WTC11 (cell line): ENCODE measurements around the gene TMPRSS2. TPM values are rescaled to one million over a fixed set of nuclear protein-coding genes. Genes with fewer than 3 reads are reported as not detected.
A peak's percentile ranks its signal among the peaks of the same experiment; 100 is the strongest.

Experiments
- ATAC-seq: fragments of 200-7000 bp; cut with Tn5 transposase; 2 replicates; pipeline ENCODE4 v1.10.0; 2021; ENCODE audit warnings: mild to moderate bottlenecking, moderate library complexity
- CTCF ChIA-PET: fragments of 300-600 bp; sonication (Branson Sonifier 250); formaldehyde crosslinking; loops from one replicate; lab custom pipeline; 2021; ENCODE audit warnings: antibody characterized with exemption; lab: Charles Lee
- POLR2A ChIA-PET: fragments of 350-600 bp; sonication (Branson Sonifier 250); formaldehyde crosslinking; loops from one replicate; lab custom pipeline; 2021; ENCODE audit warnings: antibody characterized with exemption; lab: Charles Lee
- DNase-seq: peaks from one replicate; pipeline ENCODE4 v3.0.0; 2021; ENCODE audit warnings: low spot score
- H3K27ac Mint-ChIP-seq: 2 replicates; pipeline ENCODE4 v1.8.0; 2021; ENCODE audit warnings: mixed read lengths
- H3K27me3 Mint-ChIP-seq: 2 replicates; pipeline ENCODE4 v1.8.0; 2021; ENCODE audit warnings: low read depth, mild to moderate bottlenecking, moderate library complexity, mixed read lengths
- H3K36me3 Mint-ChIP-seq: 2 replicates; pipeline ENCODE4 v1.8.0; 2021; ENCODE audit warnings: mixed read lengths
- H3K4me1 Mint-ChIP-seq: 2 replicates; pipeline ENCODE4 v1.8.0; 2022; ENCODE audit warnings: mixed read lengths
- H3K4me3 Mint-ChIP-seq: 2 replicates; pipeline ENCODE4 v1.8.0; 2021; ENCODE audit warnings: mild to moderate bottlenecking, moderate library complexity, mixed read lengths
- H3K9me3 Mint-ChIP-seq: 2 replicates; pipeline ENCODE4 v1.8.0; 2021; ENCODE audit warnings: mixed read lengths
- ETV6 ChIP-seq: sonication (generic); formaldehyde crosslinking; IDR thresholded peaks from 2 replicates; pipeline ENCODE4 v1.8.1; 2022; ENCODE audit warnings: mild to moderate bottlenecking, missing genetic modification reagents
- GABPB1 ChIP-seq: sonication (generic); formaldehyde crosslinking; IDR thresholded peaks from 2 replicates; pipeline ENCODE4 v1.8.1; 2023; ENCODE audit warnings: mild to moderate bottlenecking, missing genetic modification reagents
- JAZF1 ChIP-seq: fragments of 250-450 bp; sonication (Bioruptor Pico); IDR thresholded peaks from 2 replicates; pipeline ENCODE4 v1.9.0; 2021; ENCODE audit warnings: moderate library complexity, mild to moderate bottlenecking, inconsistent platforms
- MYBL2 ChIP-seq: sonication (generic); formaldehyde crosslinking; IDR thresholded peaks from 2 replicates; pipeline ENCODE4 v1.8.1; 2023; ENCODE audit warnings: mild to moderate bottlenecking, moderate library complexity, missing genetic modification reagents
- PRRX2 ChIP-seq: fragments of 250-450 bp; sonication (Bioruptor Pico); IDR thresholded peaks from 2 replicates; pipeline ENCODE4 v1.8.0; 2021; ENCODE audit warnings: mild to moderate bottlenecking
- RELA ChIP-seq: sonication (generic); formaldehyde crosslinking; IDR thresholded peaks from 2 replicates; pipeline ENCODE4 v1.8.1; 2022; ENCODE audit warnings: missing genetic modification reagents, mild to moderate bottlenecking, borderline replicate concordance
- SMAD3 ChIP-seq: sonication (generic); formaldehyde crosslinking; IDR thresholded peaks from 2 replicates; pipeline ENCODE4 v1.8.0; 2022; ENCODE audit warnings: missing genetic modification reagents, mild to moderate bottlenecking, borderline replicate concordance
- SP1 ChIP-seq: sonication (generic); formaldehyde crosslinking; conservative IDR thresholded peaks from 2 replicates; pipeline ENCODE4 v1.8.1; 2022; ENCODE audit warnings: missing genetic modification reagents
- ZBTB21 ChIP-seq: sonication (generic); formaldehyde crosslinking; IDR thresholded peaks from 2 replicates; pipeline ENCODE4 v1.8.1; 2023; ENCODE audit warnings: mild to moderate bottlenecking, missing genetic modification reagents, borderline replicate concordance
- ZNF423 ChIP-seq: fragments of 250-450 bp; sonication (Bioruptor Pico); IDR thresholded peaks from 2 replicates; pipeline ENCODE4 v2.1.2; 2022; ENCODE audit warnings: mild to moderate bottlenecking, moderate library complexity
- ZNF671 ChIP-seq: fragments of 250-450 bp; sonication (Bioruptor Pico); IDR thresholded peaks from 2 replicates; pipeline ENCODE4 v1.8.0; 2021; ENCODE audit warnings: mild to moderate bottlenecking
- total RNA-seq: library from RNA; stranded (reverse); gene quantifications from 3 replicates; pipeline ENCODE4 v1.2.3, GENCODE V29; 2021
- TF ChIP-seq, protein P1 (sequence below): sonication (generic); formaldehyde crosslinking; IDR thresholded peaks from 2 replicates; pipeline ENCODE4 v1.8.0; 2022; ENCODE audit warnings: mild to moderate bottlenecking, missing genetic modification reagents
- TF ChIP-seq, protein P2 (sequence below): sonication (generic); formaldehyde crosslinking; IDR thresholded peaks from 2 replicates; pipeline ENCODE4 v1.8.1; 2023; ENCODE audit warnings: mild to moderate bottlenecking, missing genetic modification reagents
- TF ChIP-seq, protein P3 (sequence below): sonication (generic); formaldehyde crosslinking; IDR thresholded peaks from 2 replicates; pipeline ENCODE4 v1.8.1; 2022; ENCODE audit warnings: mild to moderate bottlenecking, moderate library complexity, missing genetic modification reagents
- TF ChIP-seq, protein P4 (sequence below): sonication (generic); formaldehyde crosslinking; IDR thresholded peaks from 2 replicates; pipeline ENCODE4 v1.8.1; 2023; ENCODE audit warnings: mild to moderate bottlenecking, missing genetic modification reagents, moderate library complexity
- TF ChIP-seq, protein P5 (sequence below): sonication (generic); formaldehyde crosslinking; IDR thresholded peaks from 2 replicates; pipeline ENCODE4 v1.8.1; 2022; ENCODE audit warnings: mild to moderate bottlenecking, missing genetic modification reagents, moderate library complexity, borderline replicate concordance
- TF ChIP-seq, protein P6 (sequence below): fragments of 250-450 bp; sonication (Bioruptor Pico); IDR thresholded peaks from 2 replicates; pipeline ENCODE4 v1.9.0; 2021; ENCODE audit warnings: moderate library complexity, mild to moderate bottlenecking, inconsistent platforms, borderline replicate concordance
- TF ChIP-seq, protein P7 (sequence below): fragments of 250-450 bp; sonication (Bioruptor Pico); conservative IDR thresholded peaks from 2 replicates; pipeline ENCODE4 v1.9.0; 2021; ENCODE audit warnings: mild to moderate bottlenecking
- TF ChIP-seq, protein P8 (sequence below): sonication (generic); formaldehyde crosslinking; IDR thresholded peaks from 2 replicates; pipeline ENCODE4 v1.8.0; 2022; ENCODE audit warnings: mild to moderate bottlenecking, missing genetic modification reagents

TMPRSS2 gene
- total RNA-seq, 1 experiment from 2014 or later, result 8.5 TPM

DNA sequence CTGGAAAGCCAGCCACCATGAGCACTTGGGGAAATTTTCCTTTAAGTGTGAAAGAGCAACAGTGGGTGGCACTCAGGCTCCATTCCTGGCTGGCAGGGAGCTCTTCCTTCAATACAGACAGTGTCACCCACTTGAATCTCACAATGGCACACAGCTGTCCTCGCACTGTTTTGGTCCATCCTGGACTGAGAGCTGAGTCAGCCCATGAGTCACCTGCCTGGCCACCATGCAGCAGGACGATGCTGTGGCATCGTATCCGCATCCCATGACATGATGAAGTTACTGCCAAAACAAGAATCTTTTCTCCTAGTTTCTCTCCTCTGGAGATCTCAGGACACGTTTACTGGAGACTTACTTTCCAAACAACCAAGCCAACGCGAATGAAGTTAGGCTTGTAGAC, 6.0 kb downstream of the TMPRSS2 start:
- ChIA-PET POLR2A (no interaction called here), CTCF (interaction anchor here (0.7 to 1.6 kb wide), 2 partner anchors 110 to 133 kb away, joined by 4 read pairs; no protein-coding TSS in a partner anchor)
- Mint-ChIP-seq H3K4me1 (peaks cover 19% of the 10 kb centered on the region), H3K9me3 (no peaks in the 10 kb centered on the region)
- DNase-seq (no peak), ATAC-seq (no peak)
- TF ChIP-seq JAZF1 (CRISPR knock-in tag) (no peak), RELA (CRISPR knock-in tag) (no peak), SP1 (CRISPR knock-in tag) (no peak)
- TF ChIP-seq, protein P1, sequence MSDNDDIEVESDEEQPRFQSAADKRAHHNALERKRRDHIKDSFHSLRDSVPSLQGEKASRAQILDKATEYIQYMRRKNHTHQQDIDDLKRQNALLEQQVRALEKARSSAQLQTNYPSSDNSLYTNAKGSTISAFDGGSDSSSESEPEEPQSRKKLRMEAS (CRISPR knock-in tag), result no peak
- TF ChIP-seq, protein P2, sequence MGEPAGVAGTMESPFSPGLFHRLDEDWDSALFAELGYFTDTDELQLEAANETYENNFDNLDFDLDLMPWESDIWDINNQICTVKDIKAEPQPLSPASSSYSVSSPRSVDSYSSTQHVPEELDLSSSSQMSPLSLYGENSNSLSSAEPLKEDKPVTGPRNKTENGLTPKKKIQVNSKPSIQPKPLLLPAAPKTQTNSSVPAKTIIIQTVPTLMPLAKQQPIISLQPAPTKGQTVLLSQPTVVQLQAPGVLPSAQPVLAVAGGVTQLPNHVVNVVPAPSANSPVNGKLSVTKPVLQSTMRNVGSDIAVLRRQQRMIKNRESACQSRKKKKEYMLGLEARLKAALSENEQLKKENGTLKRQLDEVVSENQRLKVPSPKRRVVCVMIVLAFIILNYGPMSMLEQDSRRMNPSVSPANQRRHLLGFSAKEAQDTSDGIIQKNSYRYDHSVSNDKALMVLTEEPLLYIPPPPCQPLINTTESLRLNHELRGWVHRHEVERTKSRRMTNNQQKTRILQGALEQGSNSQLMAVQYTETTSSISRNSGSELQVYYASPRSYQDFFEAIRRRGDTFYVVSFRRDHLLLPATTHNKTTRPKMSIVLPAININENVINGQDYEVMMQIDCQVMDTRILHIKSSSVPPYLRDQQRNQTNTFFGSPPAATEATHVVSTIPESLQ (CRISPR knock-in tag), result no peak
- TF ChIP-seq, all 79 proteins: peak for 0
- Mint-ChIP-seq H3K27ac (no peak overlapping the region), H3K36me3 (no peaks in the 10 kb centered on the region), H3K27me3 (peaks cover 20% of the 10 kb centered on the region), H3K4me3 (no peak overlapping the region)

DNA sequence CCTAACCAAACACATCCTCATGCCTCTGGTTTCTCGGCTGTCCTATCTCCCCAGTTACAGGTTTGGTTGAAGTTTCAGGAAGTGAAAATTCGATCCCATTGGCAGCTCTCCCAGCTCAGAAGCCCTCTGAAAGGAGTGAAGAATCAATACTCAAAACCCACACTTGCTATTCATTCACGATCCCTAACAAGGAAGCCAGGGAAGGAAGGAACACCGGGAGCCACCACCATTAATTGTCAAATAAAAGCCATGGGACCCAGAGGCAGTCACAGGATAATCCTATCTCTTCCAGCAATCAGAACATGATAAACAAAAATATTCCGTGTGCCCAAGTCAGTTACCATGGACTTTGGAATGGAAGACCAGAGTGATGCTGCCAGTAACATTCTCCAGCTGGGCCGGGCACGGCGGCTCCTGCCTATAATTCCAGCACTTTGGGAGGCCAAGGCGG, 7.0 kb downstream of the TMPRSS2 start:
- Mint-ChIP-seq H3K27ac (peak overlapping the region; percentile 26; the same call in 1 of the 2 replicates), H3K4me3 (no peak overlapping the region), H3K4me1 (peaks cover 16% of the 10 kb centered on the region), H3K36me3 (no peaks in the 10 kb centered on the region), H3K27me3 (peaks cover 11% of the 10 kb centered on the region), H3K9me3 (no peaks in the 10 kb centered on the region)
- ChIA-PET CTCF (interaction anchor here (1.3 to 1.6 kb wide), 2 partner anchors 111 to 218 kb away, joined by 3 to 4 read pairs; no protein-coding TSS in a partner anchor), POLR2A (no interaction called here)
- ATAC-seq (no peak), DNase-seq (no peak)
- TF ChIP-seq ETV6 (CRISPR knock-in tag), result no peak
- TF ChIP-seq, protein P3, sequence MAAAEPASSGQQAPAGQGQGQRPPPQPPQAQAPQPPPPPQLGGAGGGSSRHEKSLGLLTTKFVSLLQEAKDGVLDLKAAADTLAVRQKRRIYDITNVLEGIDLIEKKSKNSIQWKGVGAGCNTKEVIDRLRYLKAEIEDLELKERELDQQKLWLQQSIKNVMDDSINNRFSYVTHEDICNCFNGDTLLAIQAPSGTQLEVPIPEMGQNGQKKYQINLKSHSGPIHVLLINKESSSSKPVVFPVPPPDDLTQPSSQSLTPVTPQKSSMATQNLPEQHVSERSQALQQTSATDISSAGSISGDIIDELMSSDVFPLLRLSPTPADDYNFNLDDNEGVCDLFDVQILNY (CRISPR knock-in tag), result no peak
- TF ChIP-seq ZNF423, result no peak
- TF ChIP-seq, protein P4, sequence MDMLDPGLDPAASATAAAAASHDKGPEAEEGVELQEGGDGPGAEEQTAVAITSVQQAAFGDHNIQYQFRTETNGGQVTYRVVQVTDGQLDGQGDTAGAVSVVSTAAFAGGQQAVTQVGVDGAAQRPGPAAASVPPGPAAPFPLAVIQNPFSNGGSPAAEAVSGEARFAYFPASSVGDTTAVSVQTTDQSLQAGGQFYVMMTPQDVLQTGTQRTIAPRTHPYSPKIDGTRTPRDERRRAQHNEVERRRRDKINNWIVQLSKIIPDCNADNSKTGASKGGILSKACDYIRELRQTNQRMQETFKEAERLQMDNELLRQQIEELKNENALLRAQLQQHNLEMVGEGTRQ (CRISPR knock-in tag), result no peak
- TF ChIP-seq, protein P5, sequence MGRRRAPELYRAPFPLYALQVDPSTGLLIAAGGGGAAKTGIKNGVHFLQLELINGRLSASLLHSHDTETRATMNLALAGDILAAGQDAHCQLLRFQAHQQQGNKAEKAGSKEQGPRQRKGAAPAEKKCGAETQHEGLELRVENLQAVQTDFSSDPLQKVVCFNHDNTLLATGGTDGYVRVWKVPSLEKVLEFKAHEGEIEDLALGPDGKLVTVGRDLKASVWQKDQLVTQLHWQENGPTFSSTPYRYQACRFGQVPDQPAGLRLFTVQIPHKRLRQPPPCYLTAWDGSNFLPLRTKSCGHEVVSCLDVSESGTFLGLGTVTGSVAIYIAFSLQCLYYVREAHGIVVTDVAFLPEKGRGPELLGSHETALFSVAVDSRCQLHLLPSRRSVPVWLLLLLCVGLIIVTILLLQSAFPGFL (CRISPR knock-in tag), result no peak
- TF ChIP-seq ZNF671, result no peak
- TF ChIP-seq PRRX2 (CRISPR knock-in tag), result no peak
- TF ChIP-seq ZBTB21 (CRISPR knock-in tag), result no peak
- no peak for TF ChIP-seq GABPB1 (CRISPR knock-in tag)
- TF ChIP-seq, protein P6, sequence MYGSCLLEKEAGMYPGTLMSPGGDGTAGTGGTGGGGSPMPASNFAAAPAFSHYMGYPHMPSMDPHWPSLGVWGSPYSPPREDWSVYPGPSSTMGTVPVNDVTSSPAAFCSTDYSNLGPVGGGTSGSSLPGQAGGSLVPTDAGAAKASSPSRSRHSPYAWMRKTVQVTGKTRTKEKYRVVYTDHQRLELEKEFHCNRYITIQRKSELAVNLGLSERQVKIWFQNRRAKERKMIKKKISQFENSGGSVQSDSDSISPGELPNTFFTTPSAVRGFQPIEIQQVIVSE, result no peak
- TF ChIP-seq, protein P7, sequence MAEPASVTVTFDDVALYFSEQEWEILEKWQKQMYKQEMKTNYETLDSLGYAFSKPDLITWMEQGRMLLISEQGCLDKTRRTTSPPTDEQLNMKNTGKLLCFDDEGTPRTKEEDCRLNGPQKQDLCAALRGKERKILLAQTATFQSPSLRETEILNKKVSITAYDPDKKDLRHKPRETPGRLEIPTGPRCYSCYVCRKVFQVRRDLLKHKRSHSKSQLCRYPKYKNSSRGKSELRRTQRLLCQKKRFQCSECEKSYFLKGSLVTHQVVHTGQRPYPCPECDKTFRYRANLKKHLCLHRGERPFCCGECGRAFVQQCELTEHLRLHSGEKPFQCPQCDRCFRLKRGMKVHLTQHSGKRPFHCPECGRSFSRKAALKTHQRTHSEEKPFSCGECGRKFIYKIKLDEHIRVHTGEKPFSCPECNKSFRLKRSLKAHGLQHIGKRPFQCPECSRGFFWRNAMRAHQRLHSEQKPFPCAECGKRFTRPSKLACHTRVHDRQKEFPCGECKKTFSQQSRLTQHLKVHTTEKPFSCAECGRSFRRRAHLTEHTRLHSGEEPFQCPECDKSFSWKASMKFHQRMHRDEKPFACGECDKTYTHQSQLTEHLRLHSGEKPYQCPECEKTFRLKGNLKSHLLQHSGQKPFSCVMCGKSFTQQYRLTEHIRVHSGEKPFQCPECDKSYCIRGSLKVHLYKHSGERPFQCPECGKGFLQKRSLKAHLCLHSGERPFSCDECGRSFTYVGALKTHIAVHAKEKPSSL, result no peak
- TF ChIP-seq, protein P8, sequence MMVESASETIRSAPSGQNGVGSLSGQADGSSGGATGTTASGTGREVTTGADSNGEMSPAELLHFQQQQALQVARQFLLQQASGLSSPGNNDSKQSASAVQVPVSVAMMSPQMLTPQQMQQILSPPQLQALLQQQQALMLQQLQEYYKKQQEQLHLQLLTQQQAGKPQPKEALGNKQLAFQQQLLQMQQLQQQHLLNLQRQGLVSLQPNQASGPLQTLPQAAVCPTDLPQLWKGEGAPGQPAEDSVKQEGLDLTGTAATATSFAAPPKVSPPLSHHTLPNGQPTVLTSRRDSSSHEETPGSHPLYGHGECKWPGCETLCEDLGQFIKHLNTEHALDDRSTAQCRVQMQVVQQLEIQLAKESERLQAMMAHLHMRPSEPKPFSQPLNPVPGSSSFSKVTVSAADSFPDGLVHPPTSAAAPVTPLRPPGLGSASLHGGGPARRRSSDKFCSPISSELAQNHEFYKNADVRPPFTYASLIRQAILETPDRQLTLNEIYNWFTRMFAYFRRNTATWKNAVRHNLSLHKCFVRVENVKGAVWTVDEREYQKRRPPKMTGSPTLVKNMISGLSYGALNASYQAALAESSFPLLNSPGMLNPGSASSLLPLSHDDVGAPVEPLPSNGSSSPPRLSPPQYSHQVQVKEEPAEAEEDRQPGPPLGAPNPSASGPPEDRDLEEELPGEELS (CRISPR knock-in tag), result no peak
- TF ChIP-seq MYBL2 (CRISPR knock-in tag), result no peak
- TF ChIP-seq SMAD3 (CRISPR knock-in tag), result no peak
